Loucy (cell line): Measurements from ENCODE around the gene TGFBRAP1.

Experiments used
- EZH2phosphoT487 ChIP-seq: fragments of 200-600 bp; IDR thresholded peaks from 2 replicates; pipeline ENCODE4 v1.6.1; 2018; ENCODE audit warnings: antibody characterized with exemption, mild to moderate bottlenecking, moderate library complexity, borderline replicate concordance
- TF ChIP-seq, protein P1 (sequence below): fragments of 200-600 bp; sonication (generic); conservative IDR thresholded peaks from 2 replicates; pipeline ENCODE4 v1.5.1; 2014; ENCODE audit warnings: mild to moderate bottlenecking, antibody characterized with exemption, low read length

DNA sequence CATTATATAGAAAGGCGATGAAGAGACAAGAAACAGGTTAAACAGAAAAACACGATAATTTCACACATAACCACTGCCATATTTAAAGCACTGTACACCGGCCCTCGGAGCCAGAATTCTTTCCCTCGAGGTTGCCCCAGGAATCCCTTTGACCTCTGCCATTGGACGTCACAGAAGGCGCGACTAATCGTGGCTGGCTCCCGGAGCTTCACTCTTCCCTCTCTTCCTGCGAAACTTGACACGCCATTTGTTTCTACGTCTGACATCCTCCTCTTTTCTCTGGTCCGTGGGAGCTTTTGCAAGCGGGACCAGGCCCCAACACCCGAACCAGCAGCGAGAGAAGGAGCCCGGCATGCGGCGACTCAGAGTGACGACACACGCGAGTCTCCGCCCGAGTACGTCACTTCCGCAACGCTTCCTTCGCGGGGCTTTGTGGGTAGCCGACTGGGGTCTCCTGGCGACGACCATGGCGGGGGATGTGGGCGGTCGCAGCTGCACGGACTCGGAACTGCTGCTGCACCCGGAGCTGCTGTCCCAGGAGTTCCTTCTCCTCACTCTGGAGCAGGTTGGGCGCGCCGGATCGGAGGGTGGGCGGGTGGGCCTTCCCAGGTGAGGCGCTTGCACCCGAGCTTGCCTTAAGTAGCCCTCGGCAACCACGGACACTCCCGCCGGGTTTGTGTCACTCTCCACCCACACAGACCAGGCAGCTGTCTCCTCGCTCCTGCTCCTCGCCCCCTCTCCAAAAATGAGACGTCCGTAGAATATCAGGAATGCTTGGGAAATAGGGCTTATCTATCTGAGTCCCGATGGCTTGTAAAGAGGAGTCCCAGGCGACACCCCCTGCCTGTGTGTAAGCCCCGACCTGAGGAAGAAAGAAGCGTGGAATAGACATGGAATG lies 7.8 kb upstream of the TGFBRAP1 start, which contains the start of gene C2orf49:
- TF ChIP-seq, protein P1, sequence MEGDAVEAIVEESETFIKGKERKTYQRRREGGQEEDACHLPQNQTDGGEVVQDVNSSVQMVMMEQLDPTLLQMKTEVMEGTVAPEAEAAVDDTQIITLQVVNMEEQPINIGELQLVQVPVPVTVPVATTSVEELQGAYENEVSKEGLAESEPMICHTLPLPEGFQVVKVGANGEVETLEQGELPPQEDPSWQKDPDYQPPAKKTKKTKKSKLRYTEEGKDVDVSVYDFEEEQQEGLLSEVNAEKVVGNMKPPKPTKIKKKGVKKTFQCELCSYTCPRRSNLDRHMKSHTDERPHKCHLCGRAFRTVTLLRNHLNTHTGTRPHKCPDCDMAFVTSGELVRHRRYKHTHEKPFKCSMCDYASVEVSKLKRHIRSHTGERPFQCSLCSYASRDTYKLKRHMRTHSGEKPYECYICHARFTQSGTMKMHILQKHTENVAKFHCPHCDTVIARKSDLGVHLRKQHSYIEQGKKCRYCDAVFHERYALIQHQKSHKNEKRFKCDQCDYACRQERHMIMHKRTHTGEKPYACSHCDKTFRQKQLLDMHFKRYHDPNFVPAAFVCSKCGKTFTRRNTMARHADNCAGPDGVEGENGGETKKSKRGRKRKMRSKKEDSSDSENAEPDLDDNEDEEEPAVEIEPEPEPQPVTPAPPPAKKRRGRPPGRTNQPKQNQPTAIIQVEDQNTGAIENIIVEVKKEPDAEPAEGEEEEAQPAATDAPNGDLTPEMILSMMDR: no peak
- TF ChIP-seq EZH2phosphoT487: no peak
